Left lobe of liver (tissue), 2 donors: Measurements from ENCODE around the gene DHX40. TPM values are rescaled to one million over a fixed set of nuclear protein-coding genes. Genes with fewer than 3 reads are reported as not detected.
"Not testable (repeated sequence)": the region's sequence is repeated elsewhere in the genome, so short reads cannot be mapped to it uniquely, and the experiment has no call there.

Experiments
- ATAC-seq: fragments of 200-7000 bp; cut with Tn5 transposase; one replicate; pipeline ENCODE4 v1.9.1; 2020; ENCODE audit warnings: mild to moderate bottlenecking, moderate library complexity
- DNase-seq: peaks from one replicate; pipeline ENCODE4 v3.0.0-alpha.2; 2020; ENCODE audit warnings: low spot score
- total RNA-seq: library from RNA; stranded (reverse); gene quantifications from one replicate; pipeline ENCODE4 v1.2.1, GENCODE V29; 2021
- donor health status: DM: no; HTN: no; CAD: no; lungs with moderate emphysema.
- donor health status: DM: no; HTN: yes; CAD: no.

Gene DHX40
- total RNA-seq, 1 donor from 2014 or later = 8.5 TPM

- ATAC-seq (no peak), DNase-seq (no peak)
Measured at GRCh38 chr17:59627770-59628171, 62.4 kb downstream of the DHX40 start.

- ATAC-seq (no peak), DNase-seq (no peak)
Measured at GRCh38 chr17:59629174-59629573, 63.8 kb downstream of the DHX40 start.

GRCh38 chr17:59631276-59631675 lies 65.9 kb downstream of the DHX40 start:
- DNase-seq = no peak
- no peak for ATAC-seq

- ATAC-seq = no peak
- no peak for DNase-seq
Measured at GRCh38 chr17:59632398-59632797, 67.0 kb downstream of the DHX40 start.

GRCh38 chr17:59633658-59634359 lies 68.4 kb downstream of the DHX40 start:
- ATAC-seq (no peak), DNase-seq (no peak)

- peak; percentile 59 for ATAC-seq
- no peak for DNase-seq
Measured at GRCh38 chr17:59634632-59635541, 69.5 kb downstream of the DHX40 start.

- DNase-seq = no peak
- ATAC-seq = no peak
Measured at GRCh38 chr17:59637611-59638310, 72.4 kb downstream of the DHX40 start.

GRCh38 chr17:59638553-59638952 lies 73.1 kb downstream of the DHX40 start:
- no peak for DNase-seq
- ATAC-seq = no peak

GRCh38 chr17:59641799-59642484 lies 76.5 kb downstream of the DHX40 start:
- ATAC-seq = no peak
- no peak for DNase-seq

- ATAC-seq = no peak
- no peak for DNase-seq
Measured at GRCh38 chr17:59642565-59642964, 77.2 kb downstream of the DHX40 start.

GRCh38 chr17:59643159-59644140 lies 78.0 kb downstream of the DHX40 start:
- no peak for ATAC-seq
- no peak for DNase-seq

GRCh38 chr17:59647288-59647687 lies 81.9 kb downstream of the DHX40 start:
- ATAC-seq (no peak), DNase-seq (no peak)

- no peak for ATAC-seq
Measured at GRCh38 chr17:59649886-59650285, 84.5 kb downstream of the DHX40 start.

GRCh38 chr17:59650642-59651041 lies 85.2 kb downstream of the DHX40 start:
- no peak for DNase-seq
- no peak for ATAC-seq

More at GRCh38 chr17:59649886-59650285, 84.5 kb downstream of the DHX40 start:
- DNase-seq = no peak

GRCh38 chr17:59651346-59651745 lies 85.9 kb downstream of the DHX40 start:
- no peak for DNase-seq
- no peak for ATAC-seq

- no peak for DNase-seq
- ATAC-seq = no peak
Measured at GRCh38 chr17:59652119-59652518, 86.7 kb downstream of the DHX40 start.

GRCh38 chr17:59656624-59657023 lies 91.2 kb downstream of the DHX40 start:
- ATAC-seq = not testable (repeated sequence)

More at GRCh38 chr17:59656624-59657023, 91.2 kb downstream of the DHX40 start:
- DNase-seq = not testable (repeated sequence)
